NOMO-1 treated with dmso at 0.1 percent for 144 hours (cell line): ENCODE results near the gene UBALD2.
"Not testable (repeated sequence)": the region's sequence is repeated elsewhere in the genome, so short reads cannot be mapped to it uniquely, and the experiment has no call there.

Experiments
- DNase-seq: peaks from one replicate; lab custom pipeline; 2025; ENCODE audit not compliant: unreplicated experiment; lab: John Stamatoyannopoulos, UW

The UBALD2 gene

DNA sequence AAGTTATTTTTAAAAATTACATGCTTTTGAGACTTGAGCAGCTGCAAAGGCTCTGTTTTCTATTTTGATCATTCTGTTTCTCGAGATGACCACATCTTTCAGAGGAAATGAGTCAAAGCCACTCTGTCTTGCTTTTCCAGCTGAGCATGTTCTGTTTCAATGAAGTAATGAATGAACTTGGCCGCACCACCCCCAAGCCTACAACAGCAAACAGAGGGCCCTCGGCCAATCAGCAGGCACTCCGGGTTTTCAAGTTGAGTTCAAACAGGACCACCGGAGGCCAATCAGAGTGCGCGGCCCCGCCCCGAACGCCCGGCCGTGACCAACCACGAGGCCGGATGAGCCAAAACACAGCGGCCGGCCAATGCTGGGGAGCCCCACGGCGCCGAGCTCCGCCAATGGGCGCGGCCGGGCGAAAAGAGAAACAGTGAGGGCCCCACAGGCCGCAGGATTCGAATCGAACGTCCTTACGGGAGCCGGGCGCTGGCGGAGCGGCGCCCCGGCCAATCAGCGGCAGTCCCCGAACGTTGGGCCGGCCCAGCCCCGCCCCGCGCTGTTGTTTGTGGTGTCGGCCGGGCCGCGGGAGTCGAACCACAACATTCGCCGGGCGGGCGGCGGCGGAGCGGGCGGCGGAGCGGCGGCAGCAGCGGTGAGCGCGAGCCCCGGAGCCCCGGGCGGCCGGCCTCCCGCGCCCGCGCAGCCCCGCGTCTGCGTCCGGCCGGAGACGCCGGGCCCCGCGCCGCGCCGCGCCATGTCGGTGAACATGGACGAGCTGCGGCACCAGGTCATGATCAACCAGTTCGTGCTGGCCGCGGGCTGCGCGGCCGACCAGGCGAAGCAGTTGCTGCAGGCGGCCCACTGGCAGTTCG lies at the start of gene UBALD2:
UBALD2 (plus strand) TSS at position 594 of the 869 bp plus-strand sequence; CDS start at position 752, 158 bp downstream.
- DNase-seq, result peak; percentile 100

- no peak for DNase-seq
Observed at GRCh38 chr17:76217081-76217480, 48.1 kb upstream of the UBALD2 start.

DNA sequence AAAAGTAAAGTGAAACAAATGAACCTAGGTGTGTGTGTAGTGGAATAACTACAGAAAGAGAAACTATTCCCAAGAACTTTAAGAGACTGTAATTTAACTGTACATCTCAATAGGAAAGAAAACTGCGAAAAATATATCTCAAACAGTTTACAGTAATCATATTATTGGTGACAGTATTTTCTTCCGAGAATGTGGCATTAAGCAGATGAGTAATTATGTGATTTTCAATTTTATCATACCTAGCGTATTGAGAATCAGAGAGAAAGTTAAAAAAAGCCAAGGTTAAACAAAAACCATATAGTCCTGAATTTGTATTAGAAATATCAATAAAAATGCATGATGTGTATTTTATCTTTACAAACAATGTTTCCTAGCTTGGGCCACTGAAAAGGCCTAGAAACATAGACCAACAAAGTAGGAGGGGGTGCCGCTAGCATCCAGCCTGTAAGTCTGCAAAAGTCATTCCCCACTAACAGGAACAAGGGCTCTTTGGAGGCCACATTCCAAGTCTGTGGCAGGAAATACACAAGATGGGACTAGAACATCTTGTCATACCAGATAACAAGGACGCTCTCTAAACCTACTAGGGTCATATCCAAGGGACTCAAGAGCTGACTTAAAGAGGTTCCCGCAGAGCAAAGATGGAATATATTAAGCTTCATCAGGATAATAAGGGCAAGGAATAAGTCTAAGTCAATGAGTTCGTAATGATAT lies 45.3 kb upstream of the UBALD2 start:
- DNase-seq, result no peak

DNA sequence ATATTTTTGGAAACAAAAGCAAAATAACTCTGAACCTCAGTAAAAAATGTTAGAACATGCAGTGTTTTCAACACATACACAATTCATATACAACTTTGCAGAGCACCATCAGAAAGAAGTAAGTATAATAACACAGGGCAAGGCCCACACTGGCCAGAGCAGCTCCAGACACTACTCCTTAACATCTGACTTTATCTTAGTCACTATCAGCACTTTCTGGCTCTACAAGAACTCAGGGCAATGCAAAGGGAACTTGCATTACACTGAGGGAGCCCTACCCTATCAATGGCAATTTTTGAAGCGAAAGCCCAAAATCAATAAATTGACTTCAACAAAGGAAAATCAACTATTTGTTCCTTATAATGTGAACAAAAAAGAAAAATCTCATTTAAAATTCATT lies 41.3 kb upstream of the UBALD2 start:
- no peak for DNase-seq

DNA sequence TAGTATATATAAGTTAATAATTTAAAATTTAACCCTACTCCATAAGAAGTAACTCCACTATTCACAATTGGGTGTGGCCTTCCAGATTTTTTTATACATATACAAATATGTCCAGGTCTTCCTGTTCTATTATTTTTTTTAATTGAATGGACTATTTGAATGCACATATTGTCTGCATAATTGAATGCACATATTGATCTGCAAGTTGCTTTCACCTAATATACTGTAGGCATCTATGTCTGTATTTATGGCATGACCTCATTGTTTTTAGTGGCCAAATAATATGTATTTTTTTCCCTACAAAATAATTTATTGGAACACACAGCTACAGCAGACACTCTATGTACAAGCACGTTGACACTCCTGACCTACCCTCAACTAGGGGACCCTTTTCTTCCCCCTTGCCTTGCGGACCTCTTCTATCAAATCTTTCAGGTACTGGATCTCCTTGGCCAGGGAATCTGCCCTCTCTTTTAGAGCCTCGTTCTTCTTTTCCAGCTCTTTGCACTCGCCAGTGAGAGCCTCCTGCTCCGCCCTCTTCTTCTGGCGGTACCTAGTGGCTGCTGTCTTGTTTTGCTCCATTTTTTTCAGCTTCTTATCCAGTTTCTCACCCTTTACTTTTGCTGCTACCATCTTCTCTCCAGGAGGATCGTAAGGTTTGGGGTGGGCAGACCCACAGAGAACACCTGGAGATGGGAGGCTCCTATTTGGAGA lies 39.6 kb upstream of the UBALD2 start:
- DNase-seq, result not testable (repeated sequence)

- DNase-seq, result not testable (repeated sequence)
Observed at GRCh38 chr17:76226749-76227148, 38.4 kb upstream of the UBALD2 start.

GRCh38 chr17:76232342-76232741 lies 32.8 kb upstream of the UBALD2 start:
- DNase-seq, result no peak

- DNase-seq, result no peak
Observed at GRCh38 chr17:76233588-76234353, 31.4 kb upstream of the UBALD2 start.

GRCh38 chr17:76234354-76234679 lies 30.8 kb upstream of the UBALD2 start:
- no peak for DNase-seq

- no peak for DNase-seq
Observed at GRCh38 chr17:76235883-76236282, 29.3 kb upstream of the UBALD2 start.

DNA sequence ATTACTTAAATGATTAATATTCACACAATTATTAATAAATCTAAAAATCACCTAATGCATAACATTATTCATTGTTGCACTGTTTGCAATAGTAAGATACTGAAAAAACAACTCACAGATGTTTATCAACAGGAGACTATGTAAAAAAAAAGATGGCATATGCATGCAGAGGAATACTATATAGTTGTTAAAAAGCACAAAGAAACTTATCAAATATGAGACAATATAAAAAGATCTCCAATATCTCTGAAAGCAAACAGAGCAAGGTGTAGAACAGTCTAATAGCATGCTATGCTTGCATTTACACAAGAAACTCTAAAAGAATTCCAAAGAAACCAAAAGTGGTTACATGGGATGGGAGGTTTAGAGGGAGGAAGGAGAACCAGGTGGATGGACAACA lies 28.5 kb upstream of the UBALD2 start:
- no peak for DNase-seq

DNA sequence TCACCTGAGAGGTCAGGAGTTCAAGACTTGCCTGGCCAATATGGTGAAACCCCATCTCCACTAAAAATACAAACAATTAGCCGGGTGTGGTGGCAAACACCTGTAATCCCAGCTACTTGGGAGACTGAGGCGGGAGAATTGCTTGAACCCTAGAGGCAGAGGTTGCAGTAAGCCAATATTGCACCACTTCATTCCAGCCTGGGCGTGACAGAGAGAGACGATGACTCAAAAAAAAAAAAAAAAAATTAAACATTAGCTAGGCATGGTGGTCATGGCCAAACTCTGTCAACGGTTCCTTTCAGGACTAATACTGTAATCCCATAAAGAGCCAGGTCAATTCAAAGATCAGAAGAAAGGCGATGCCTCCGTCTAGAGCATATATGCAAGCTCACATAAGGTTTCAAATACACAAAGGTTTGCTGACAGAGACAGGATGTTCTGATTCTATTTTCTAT lies 27.3 kb upstream of the UBALD2 start:
- no peak for DNase-seq

- DNase-seq, result no peak
Observed at GRCh38 chr17:76238847-76239537, 26.2 kb upstream of the UBALD2 start.

DNA sequence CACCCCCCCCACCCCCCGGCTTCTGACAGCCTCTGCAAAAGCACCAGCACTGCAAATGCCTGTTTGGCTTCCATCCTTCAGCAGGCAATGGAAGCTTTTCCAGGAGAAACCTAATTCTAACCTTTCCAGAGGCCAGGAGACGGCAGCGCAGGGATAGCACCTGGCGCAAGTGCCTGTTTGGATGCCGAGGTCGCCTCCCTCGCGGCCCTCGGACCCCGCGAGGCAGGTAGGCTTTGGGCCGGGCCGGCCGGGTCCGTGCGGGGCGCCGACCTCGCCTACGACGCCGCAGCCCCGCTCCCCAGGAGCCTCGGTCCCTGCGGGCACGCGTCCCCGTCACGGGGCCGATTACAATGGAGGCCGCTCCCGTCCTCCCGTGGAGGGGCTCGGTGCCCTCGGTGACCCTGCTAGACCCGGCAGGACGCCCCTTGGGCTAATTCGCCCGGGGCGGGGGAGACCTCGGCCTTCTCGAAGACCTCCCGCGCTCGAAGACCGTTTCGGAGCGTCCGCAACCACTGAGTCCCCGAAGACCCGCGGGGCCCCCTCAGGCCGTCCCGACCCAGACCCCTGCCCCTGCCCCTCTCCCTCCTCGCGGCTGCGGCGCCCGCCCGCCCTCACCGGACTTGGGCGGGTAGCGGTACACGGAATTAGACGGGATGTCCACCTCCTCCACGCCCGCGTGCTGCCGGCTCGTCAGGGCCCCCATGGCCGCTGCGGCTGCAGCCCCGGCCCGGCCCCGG lies 25.4 kb upstream of the UBALD2 start:
- no peak for DNase-seq

GRCh38 chr17:76240461-76241203 lies 24.5 kb upstream of the UBALD2 start, which contains the start of gene RNF157:
RNF157 (minus strand) TSS chr17:76240493; CDS start chr17:76240240, 253 bp downstream.
- DNase-seq, result peak; percentile 11

- no peak for DNase-seq
Observed at GRCh38 chr17:76241204-76241538, 24.0 kb upstream of the UBALD2 start.

DNA sequence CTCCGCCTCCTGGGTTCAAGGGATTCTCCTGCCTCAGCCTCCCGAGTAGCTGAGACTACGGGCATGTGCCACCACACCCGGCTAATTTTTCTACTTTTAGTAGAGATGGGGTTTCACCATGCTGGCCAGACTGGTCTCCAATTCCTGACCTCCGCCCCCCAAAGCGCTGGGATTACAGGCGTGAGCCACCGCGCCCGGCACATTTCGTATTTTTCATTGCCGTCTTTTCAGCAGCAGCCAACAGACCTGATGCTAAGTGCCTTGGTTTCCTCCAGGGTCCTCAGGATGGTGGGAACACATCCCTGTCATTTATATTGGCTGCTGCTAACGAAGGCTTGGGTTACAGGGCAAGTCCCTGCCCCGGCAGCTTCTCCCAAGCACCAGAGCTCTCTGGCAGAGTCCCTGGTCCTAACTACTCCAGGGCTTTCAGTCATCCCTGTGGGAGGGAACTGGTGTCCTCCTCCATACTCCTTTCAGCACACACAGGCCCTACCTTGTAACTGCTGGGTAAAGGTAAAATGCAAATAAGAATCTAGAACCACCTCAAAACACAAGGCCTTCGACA lies 23.4 kb upstream of the UBALD2 start:
- no peak for DNase-seq

GRCh38 chr17:76243826-76244679 lies 21.1 kb upstream of the UBALD2 start:
- DNase-seq, result no peak
